Panc1 (cell line): ENCODE measurements around the gene CDC16. TPM values are rescaled to one million over a fixed set of nuclear protein-coding genes. Genes with fewer than 3 reads are reported as not detected.

Experiments used
- ATAC-seq: fragments of 200-7000 bp; cut with Tn5 transposase; 2 replicates; pipeline ENCODE4 v1.9.1; 2020; ENCODE audit warnings: mild to moderate bottlenecking, moderate library complexity
- BruUV-seq: library from RNA; stranded (reverse); fragments of 400-500 nt; replicated peaks from 2 replicates; lab custom pipeline; 2021; lab: Mats Ljungman, UMichigan
- CTCF ChIA-PET: fragments of 300-600 bp; sonication (Branson Sonifier 250); formaldehyde crosslinking; loops from one replicate; lab custom pipeline; 2022; ENCODE audit warnings: antibody characterized with exemption; lab: Charles Lee
- POLR2A ChIA-PET: fragments of 300-600 bp; sonication (Branson Sonifier 250); formaldehyde crosslinking; loops from one replicate; lab custom pipeline; 2022; ENCODE audit warnings: antibody characterized with exemption; lab: Charles Lee
- DNase-seq: peaks from one replicate; pipeline ENCODE4 v3.0.0-alpha.2; 2010; ENCODE audit warnings: low read depth, low spot score
- H3K27ac ChIP-seq: 2 replicates; pipeline ENCODE4 v1.5.1; 2011; ENCODE audit warnings: mild to moderate bottlenecking, low read length, inconsistent platforms
- H3K27me3 ChIP-seq: fragments of 200-500 bp; sonication (Bioruptor generic); 2 replicates; pipeline ENCODE4 v1.6.0; 2014; ENCODE audit warnings: low read length, inconsistent platforms; ENCODE audit not compliant: control insufficient read depth, insufficient read depth
- H3K36me3 ChIP-seq: fragments of 200-500 bp; sonication (Bioruptor generic); 2 replicates; pipeline ENCODE4 v1.5.1; 2014; ENCODE audit warnings: inconsistent platforms, mild to moderate bottlenecking, low read length, moderate library complexity; ENCODE audit not compliant: control insufficient read depth, insufficient read depth
- H3K4me1 ChIP-seq: 2 replicates; pipeline ENCODE4 v1.5.1; 2011; ENCODE audit warnings: inconsistent platforms, mild to moderate bottlenecking, low read length, moderate library complexity; ENCODE audit not compliant: control insufficient read depth, insufficient read depth
- H3K4me3 ChIP-seq, 2 experiments: 2 replicates each; pipeline ENCODE4 v1.5.1; 2011 to 2012; ENCODE audit warnings: low read depth in 2 of 2, low read length in 2 of 2, mild to moderate bottlenecking in 2 of 2, inconsistent platforms in 1 of 2, moderate library complexity in 1 of 2
- H3K9me3 ChIP-seq: fragments of 200-500 bp; sonication (Bioruptor generic); 2 replicates; pipeline ENCODE4 v1.5.1; 2014; ENCODE audit warnings: low read depth, mild to moderate bottlenecking, inconsistent platforms, low read length, moderate library complexity; ENCODE audit not compliant: control insufficient read depth, insufficient read depth
- POLR2AphosphoS5 ChIP-seq: IDR thresholded peaks from 2 replicates; pipeline ENCODE4 v1.6.1; 2012; ENCODE audit warnings: mild to moderate bottlenecking, low read depth, low read length, moderate library complexity
- REST ChIP-seq, 2 experiments: IDR thresholded peaks; 2 replicates each; pipeline ENCODE4 v1.6.1; 2011 to 2012; ENCODE audit warnings: low read depth in 2 of 2, control low read depth in 1 of 2, low read length in 1 of 2, mild to moderate bottlenecking in 1 of 2, moderate library complexity in 1 of 2; ENCODE audit not compliant: insufficient read depth in 1 of 2
- SIN3A ChIP-seq: IDR thresholded peaks from 2 replicates; pipeline ENCODE4 v1.6.1; 2012; ENCODE audit warnings: low read depth, mild to moderate bottlenecking, low read length, moderate library complexity, borderline replicate concordance; ENCODE audit not compliant: insufficient read depth
- TCF7L2 ChIP-seq: IDR thresholded peaks from 2 replicates; pipeline ENCODE4 v1.6.1; 2011; ENCODE audit warnings: mild to moderate bottlenecking, low read depth, low read length, inconsistent platforms
- in situ Hi-C: cut with HindIII; loops from 2 replicates; pipeline ENCODE4 v1.10.0; 2016; ENCODE audit warnings: low sequenced_read_pairs, low pct_unique_long_range_greater_than_20kb
- intact Hi-C: fragments of 100-400 bp; cut with micrococcal nuclease; formaldehyde crosslinking; loops from one replicate; pipeline ENCODE4 v1.10.0; 2022; ENCODE audit not compliant: unreplicated experiment
- total RNA-seq: library from RNA; stranded (reverse); gene quantifications from one replicate; pipeline ENCODE4 v1.2.1, GENCODE V29; 2021; ENCODE audit not compliant: unreplicated experiment
- TF ChIP-seq, protein P1 (sequence below): fragments of 450-650 bp; IDR thresholded peaks from 2 replicates; pipeline ENCODE4 v1.5.1; 2017; ENCODE audit warnings: mild to moderate bottlenecking

Gene CDC16
- total RNA-seq, 1 experiment from 2014 or later, result 51.8 TPM

- Histone ChIP-seq H3K4me1 (no peaks in the 10 kb centered on the region), H3K27me3 (no peaks in the 10 kb centered on the region; the same call in 1 of the 2 replicates), H3K27ac (no peak overlapping the region), H3K9me3 (no peaks in the 10 kb centered on the region), H3K36me3 (no peaks in the 10 kb centered on the region), H3K4me3 (no peak overlapping the region)
- TF ChIP-seq TCF7L2 (no peak), SIN3A (no peak), REST (IDR thresholded peaks at IDR 0.05; ENCODE audit: insufficient read depth in 1 of 2, low read depth in 2 of 2, low read length in 1 of 2) (no peak), POLR2AphosphoS5 (no peak)
- TF ChIP-seq, protein P1, sequence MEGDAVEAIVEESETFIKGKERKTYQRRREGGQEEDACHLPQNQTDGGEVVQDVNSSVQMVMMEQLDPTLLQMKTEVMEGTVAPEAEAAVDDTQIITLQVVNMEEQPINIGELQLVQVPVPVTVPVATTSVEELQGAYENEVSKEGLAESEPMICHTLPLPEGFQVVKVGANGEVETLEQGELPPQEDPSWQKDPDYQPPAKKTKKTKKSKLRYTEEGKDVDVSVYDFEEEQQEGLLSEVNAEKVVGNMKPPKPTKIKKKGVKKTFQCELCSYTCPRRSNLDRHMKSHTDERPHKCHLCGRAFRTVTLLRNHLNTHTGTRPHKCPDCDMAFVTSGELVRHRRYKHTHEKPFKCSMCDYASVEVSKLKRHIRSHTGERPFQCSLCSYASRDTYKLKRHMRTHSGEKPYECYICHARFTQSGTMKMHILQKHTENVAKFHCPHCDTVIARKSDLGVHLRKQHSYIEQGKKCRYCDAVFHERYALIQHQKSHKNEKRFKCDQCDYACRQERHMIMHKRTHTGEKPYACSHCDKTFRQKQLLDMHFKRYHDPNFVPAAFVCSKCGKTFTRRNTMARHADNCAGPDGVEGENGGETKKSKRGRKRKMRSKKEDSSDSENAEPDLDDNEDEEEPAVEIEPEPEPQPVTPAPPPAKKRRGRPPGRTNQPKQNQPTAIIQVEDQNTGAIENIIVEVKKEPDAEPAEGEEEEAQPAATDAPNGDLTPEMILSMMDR, result no peak
- POLR2A ChIA-PET, result no interaction called here
- no peak for DNase-seq
- ATAC-seq, result no peak
- in situ Hi-C loops, result no loop called here
- CTCF ChIA-PET, result no interaction called here
- BruUV-seq, result no TSS peak
- intact Hi-C loops, result no loop called here
Measured at GRCh38 chr13:114208134-114208533, 26.6 kb upstream of the CDC16 start.

GRCh38 chr13:114211446-114212157 lies 23.1 kb upstream of the CDC16 start:
- in situ Hi-C loops, result no loop called here
- H3K36me3 ChIP-seq, result no peaks in the 10 kb centered on the region
- no peaks in the 10 kb centered on the region for H3K9me3 ChIP-seq
- no peaks in the 10 kb centered on the region; the same call in 1 of the 2 replicates for H3K27me3 ChIP-seq
- H3K4me1 ChIP-seq, result no peaks in the 10 kb centered on the region
- no peak overlapping the region for H3K4me3 ChIP-seq
- H3K27ac ChIP-seq, result no peak overlapping the region
- ChIA-PET CTCF (no interaction called here), POLR2A (no interaction called here)
- DNase-seq (no peak), ATAC-seq (no peak)
- BruUV-seq, result no TSS peak
- TF ChIP-seq TCF7L2 (no peak), SIN3A (no peak), REST (IDR thresholded peaks at IDR 0.05; ENCODE audit: insufficient read depth in 1 of 2, low read depth in 2 of 2, low read length in 1 of 2) (no peak)
- TF ChIP-seq, protein P1, result no peak
- intact Hi-C loops, result no loop called here
